Embryonic facial prominence (tissue), 1 donor: ENCODE measurements around the gene COL1A1.
A peak's percentile ranks its signal among the peaks of the same experiment; 100 is the strongest.

Experiments used
- DNase-seq: peaks from one replicate; pipeline ENCODE4 v3.0.0-alpha.2; 2016; ENCODE audit errors: extremely low spot score

The COL1A1 gene

GRCh38 chr17:50171371-50172071, 29.9 kb downstream of the COL1A1 start:
- DNase-seq = no peak

GRCh38 chr17:50170662-50171370, 30.6 kb downstream of the COL1A1 start:
- DNase-seq = no peak

GRCh38 chr17:50169881-50170459, 31.5 kb downstream of the COL1A1 start:
- DNase-seq = no peak

GRCh38 chr17:50169121-50169764, 32.2 kb downstream of the COL1A1 start:
- peak; percentile 75 for DNase-seq

- DNase-seq = no peak
Measured at GRCh38 chr17:50168319-50168718, 33.1 kb downstream of the COL1A1 start.

GRCh38 chr17:50167371-50167770, 34.1 kb downstream of the COL1A1 start:
- DNase-seq = no peak

GRCh38 chr17:50166518-50167181, 34.8 kb downstream of the COL1A1 start:
- DNase-seq = no peak

GRCh38 chr17:50165867-50166517, 35.4 kb downstream of the COL1A1 start, which contains the start of gene SGCA:
Gene SGCA, plus strand, starts transcription at chr17:50166005. Its CDS starts 36 bp downstream, at chr17:50166041.
- no peak for DNase-seq

GRCh38 chr17:50165466-50165865, 36.0 kb downstream of the COL1A1 start:
- DNase-seq = no peak

GRCh38 chr17:50165066-50165465, 36.4 kb downstream of the COL1A1 start:
- DNase-seq = no peak

GRCh38 chr17:50164697-50164988, 36.8 kb downstream of the COL1A1 start:
- DNase-seq = no peak

GRCh38 chr17:50163843-50164696, 37.4 kb downstream of the COL1A1 start:
- DNase-seq = no peak

- DNase-seq = no peak
Measured at GRCh38 chr17:50162466-50163254, 38.8 kb downstream of the COL1A1 start.

- no peak for DNase-seq
Measured at GRCh38 chr17:50161911-50162288, 39.5 kb downstream of the COL1A1 start.

- DNase-seq = peak; percentile 90
Measured at GRCh38 chr17:50161023-50161910, 40.2 kb downstream of the COL1A1 start.

- DNase-seq = no peak
Measured at GRCh38 chr17:50157891-50158290, 43.5 kb downstream of the COL1A1 start.

- no peak for DNase-seq
Measured at GRCh38 chr17:50155115-50155819, 46.2 kb downstream of the COL1A1 start.

- no peak for DNase-seq
Measured at GRCh38 chr17:50154604-50155003, 46.8 kb downstream of the COL1A1 start.
